ENCODE data around the gene CMTM6.
"Not testable (repeated sequence)": the region's sequence is repeated elsewhere in the genome, so short reads cannot be mapped to it uniquely, and the experiment has no call there.

CMTM6 gene

DNA sequence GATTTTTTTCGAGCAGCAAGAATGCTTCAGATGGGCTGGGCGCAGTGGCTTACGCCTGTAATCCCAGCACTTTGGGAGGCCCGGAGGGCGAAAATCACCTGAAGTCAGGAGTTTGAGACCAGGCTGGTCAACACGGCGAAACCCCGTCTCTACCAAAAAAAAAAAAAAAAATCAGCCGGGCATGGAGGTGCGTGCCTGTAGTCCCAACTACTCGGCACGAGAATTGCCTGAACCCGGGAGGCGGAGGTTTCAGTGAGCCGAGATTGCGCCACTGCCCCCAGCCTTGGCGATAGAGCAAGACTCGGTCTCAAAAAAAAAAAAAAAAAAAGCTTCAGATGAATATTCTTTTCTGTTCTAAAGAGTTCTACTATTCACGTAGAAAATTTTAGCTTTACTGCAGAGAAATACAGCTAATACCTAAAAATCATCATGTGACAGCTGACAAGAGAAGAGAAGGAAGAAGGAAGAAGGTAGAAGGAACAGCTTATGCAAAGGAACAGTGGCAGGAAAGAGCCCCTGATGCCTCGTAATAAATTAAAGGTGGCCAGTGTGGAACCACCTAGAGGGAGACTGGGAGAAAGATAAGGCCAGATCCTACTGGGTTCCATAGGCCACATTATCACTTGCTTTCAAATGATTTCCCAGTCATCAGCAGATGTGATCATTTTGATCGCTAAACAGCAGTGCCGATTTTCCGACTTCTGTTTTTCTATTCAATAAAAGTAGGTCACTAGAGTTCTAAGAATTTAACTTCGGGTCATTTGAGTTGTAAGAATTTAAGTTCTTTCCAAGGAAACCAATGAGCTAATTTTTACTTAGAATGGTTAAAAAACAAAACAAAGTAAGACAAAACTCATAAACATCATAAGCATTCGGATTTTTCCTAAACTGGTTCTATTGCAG lies 1.5 kb downstream of the CMTM6 start:
- DNase-seq (ENCODE audit: low read depth): no peak
- H3K4me3 ChIP-seq (ENCODE audit: low read depth, low read length): peak overlapping the region; percentile 86

DNA sequence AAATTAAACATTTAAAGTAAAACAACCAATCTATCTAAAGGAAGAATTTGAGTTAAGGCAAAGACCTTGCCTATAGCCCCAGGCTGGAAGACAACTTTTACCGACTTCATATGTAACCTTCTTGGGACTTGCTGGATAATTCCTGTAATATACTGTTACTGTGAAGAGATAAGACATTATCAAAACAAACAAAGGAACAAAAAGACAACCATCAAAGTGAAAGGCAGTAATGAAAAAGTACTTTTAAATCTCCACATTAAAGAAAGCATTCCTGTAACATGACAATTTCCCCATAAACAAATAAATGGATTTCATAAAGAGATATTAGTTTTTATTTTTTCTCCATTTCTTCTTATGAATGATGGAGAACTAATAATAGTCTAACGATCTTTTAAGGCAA lies 2.4 kb downstream of the CMTM6 start:
- no peak overlapping the region for H3K4me3 ChIP-seq (ENCODE audit: low read depth, low read length)
- no peak for DNase-seq (ENCODE audit: low read depth)

- no peak overlapping the region for H3K4me3 ChIP-seq (ENCODE audit: low read depth, low read length)
- DNase-seq (ENCODE audit: low read depth): no peak
Measured at GRCh38 chr3:32499585-32499984, 3.1 kb downstream of the CMTM6 start.

GRCh38 chr3:32498992-32499391 lies 3.7 kb downstream of the CMTM6 start:
- no peak overlapping the region for H3K4me3 ChIP-seq (ENCODE audit: low read depth, low read length)

GRCh38 chr3:32498252-32498651 lies 4.4 kb downstream of the CMTM6 start:
- H3K4me3 ChIP-seq (ENCODE audit: low read depth, low read length): no peak overlapping the region
- DNase-seq (ENCODE audit: low read depth): no peak

More at GRCh38 chr3:32498992-32499391, 3.7 kb downstream of the CMTM6 start:
- no peak for DNase-seq (ENCODE audit: low read depth)

DNA sequence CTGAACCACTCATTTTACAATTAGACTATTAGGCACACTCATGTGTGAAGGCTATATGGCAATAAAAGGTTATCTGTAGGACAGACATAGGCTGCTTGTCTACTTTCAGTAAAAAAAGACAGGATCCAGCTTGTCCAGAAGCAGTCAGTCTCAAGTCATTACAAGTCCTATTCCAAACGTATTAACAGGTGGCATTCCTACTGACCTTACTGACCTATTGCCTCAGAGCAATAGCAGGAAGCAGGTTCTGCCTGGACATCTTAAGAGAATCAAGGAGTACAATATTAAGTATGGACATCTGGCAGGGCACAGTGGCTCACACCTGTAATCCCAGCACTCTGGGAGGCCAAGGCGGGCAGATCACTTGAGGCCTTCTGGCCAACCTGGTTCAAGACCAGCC lies 7.0 kb downstream of the CMTM6 start:
- no peak for DNase-seq (ENCODE audit: low read depth)

DNA sequence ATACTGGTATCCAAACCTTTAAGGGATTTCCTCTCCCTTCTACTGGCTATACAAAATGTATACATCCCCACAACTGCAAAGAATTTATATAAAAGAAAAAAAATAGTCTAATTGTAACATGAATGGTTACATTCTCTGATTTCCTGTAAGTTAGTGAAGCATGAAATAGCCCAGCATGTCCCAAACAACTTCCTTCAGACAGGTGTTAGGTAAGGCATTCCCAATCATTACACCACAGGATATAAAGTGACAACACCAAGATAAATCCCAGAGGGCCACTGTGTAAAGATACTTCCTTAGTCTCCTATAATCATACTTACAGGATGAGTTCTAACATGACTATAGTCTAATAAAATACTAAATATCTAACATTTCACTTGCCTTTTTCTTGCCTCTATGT lies 7.6 kb downstream of the CMTM6 start:
- no peak overlapping the region for H3K4me3 ChIP-seq (ENCODE audit: low read depth, low read length)
- no peak for DNase-seq (ENCODE audit: low read depth)

More for the DNA sequence above, 7.0 kb downstream of the CMTM6 start:
- no peak overlapping the region for H3K4me3 ChIP-seq (ENCODE audit: low read depth, low read length)

- no peak for DNase-seq (ENCODE audit: low read depth)
- no peak overlapping the region for H3K4me3 ChIP-seq (ENCODE audit: low read depth, low read length)
Measured at GRCh38 chr3:32493437-32494414, 8.9 kb downstream of the CMTM6 start.

- no peak overlapping the region for H3K4me3 ChIP-seq (ENCODE audit: low read depth, low read length)
- no peak for DNase-seq (ENCODE audit: low read depth)
Measured at GRCh38 chr3:32492684-32493436, 9.8 kb downstream of the CMTM6 start.

- DNase-seq (ENCODE audit: low read depth): no peak
- H3K4me3 ChIP-seq (ENCODE audit: low read depth, low read length): no peak overlapping the region
Measured at GRCh38 chr3:32488474-32489008, 14.1 kb downstream of the CMTM6 start.

DNA sequence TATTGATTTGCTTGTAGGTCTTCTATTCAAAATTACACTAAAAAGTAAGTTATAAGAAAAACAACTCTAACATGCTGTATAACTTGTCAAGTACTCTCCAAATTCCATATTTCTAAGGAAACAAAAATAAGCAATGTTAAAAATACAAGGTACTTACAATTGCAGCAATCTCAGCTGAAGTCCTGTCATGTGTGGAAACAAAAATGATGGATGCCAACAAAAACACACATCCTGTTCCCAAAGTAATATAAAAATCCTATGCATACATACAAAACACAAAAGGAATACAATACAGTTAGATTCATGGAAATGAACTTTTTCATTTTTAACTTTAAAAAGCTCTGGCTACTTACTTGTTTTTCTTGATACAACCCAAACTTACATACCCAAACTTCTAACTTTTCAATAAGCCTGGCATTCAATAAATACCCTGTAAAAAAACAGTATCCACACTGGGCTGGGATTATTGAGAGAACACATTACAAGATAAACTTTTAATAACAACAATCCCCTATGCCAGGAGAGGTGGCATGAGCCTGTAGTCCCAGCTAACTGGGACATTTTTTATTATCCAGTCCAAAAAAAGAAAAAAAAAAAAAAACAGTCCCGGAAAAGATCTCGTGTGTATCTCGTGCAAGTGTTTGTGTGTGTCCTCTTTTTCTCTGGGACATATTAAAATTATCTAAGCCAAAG lies 14.7 kb downstream of the CMTM6 start:
- H3K4me3 ChIP-seq (ENCODE audit: low read depth, low read length): no peak overlapping the region
- DNase-seq (ENCODE audit: low read depth): no peak

DNA sequence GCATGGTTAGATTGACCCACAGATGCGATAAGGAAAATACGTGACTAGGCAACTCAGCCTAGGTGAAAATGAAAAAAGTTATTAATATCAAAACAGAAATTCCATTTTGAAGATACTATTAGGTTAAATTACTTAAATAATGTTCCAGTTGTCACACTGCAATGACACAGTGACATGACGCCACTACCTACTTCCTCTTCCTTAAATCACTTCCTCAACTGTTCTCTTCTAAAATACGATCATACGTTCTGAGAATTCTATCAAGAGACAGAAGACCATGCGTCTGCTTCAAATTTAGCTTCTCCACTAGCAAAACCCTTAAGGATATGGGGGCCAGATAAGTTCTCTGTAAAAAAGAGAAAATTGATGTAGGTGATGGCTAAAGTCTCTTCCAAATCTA lies 18.2 kb downstream of the CMTM6 start:
- no peak overlapping the region for H3K4me3 ChIP-seq (ENCODE audit: low read depth, low read length)
- DNase-seq (ENCODE audit: low read depth): no peak

DNA sequence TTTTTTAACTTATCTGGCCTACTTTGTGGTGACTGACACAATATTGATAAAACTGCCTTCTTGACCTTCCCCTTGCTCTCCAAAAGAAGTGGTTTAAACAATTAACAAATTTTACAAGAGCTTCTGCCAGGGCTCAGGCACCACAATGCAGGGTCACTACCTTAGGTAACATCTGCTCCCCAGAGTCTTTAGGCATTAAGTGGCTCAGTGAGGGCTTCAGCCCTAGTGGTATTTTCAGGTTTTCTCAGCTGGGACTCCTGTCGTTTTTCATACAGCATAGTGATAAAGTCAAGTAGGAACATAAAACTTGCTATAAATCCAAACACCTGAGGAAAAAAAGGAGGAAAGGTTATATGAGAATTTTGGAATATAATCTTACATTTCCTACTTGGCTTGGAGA lies 18.9 kb downstream of the CMTM6 start:
- DNase-seq (ENCODE audit: low read depth): no peak
- H3K4me3 ChIP-seq (ENCODE audit: low read depth, low read length): no peak overlapping the region

DNA sequence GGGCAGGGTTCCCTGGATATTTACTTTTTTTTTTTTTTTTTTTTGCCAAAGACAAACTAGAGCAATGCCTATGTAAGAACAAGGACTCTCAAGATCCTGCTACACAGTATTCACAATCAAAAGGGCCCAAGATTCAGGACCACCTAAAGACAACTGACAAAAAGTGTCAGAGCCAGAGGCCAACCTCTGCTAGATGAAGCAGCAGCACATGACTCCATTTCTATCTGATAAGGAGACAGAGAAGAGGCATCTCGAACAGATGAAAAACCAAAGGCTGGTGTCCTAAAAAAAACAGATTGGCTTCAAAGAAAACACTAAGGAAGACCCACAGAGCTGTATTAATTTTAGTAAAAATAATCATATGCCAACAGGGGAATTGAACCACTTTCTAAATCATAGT lies 20.0 kb downstream of the CMTM6 start:
- DNase-seq (ENCODE audit: low read depth): no peak
- no peak overlapping the region for H3K4me3 ChIP-seq (ENCODE audit: low read depth, low read length)

DNA sequence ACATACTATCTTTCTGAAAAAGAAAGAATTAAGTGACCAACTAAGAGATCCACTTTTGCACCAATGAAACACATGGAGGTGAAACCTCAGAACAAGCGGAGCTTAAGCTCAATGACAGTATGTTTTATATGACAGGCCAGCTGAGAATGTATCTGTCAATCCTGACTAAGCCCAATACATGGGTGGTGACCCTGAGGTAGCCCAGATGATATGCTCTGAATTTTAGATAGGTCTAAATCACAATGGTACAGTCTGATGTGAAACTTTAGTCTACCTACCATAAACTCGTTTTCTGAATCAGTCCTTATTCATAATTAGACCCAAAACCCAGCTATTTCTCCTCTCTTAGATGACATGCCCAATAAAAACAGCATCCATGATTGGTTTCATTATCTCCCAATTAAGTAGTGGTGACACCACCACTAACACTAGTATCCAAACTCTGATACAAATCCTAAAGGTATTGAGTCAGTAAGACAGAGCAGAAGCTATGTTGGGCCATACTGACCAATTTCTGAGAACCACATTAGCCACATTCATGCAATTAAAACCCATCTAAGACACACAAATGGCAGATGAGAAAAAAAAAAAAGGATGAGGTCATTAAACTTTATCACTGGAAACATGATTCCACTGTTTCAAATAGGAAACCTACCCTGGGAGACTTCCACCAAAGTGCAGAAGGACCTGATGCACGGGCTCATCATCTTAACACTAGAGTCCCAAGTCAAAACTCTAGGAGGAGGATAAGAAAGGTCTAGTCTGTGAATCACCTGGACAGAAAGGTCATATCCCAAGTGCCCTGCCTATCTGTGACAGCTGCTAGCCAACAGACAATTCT lies 20.6 kb downstream of the CMTM6 start:
- no peak overlapping the region for H3K4me3 ChIP-seq (ENCODE audit: low read depth, low read length)
- no peak for DNase-seq (ENCODE audit: low read depth)

- no peak for DNase-seq (ENCODE audit: low read depth)
- H3K4me3 ChIP-seq (ENCODE audit: low read depth, low read length): no peak overlapping the region
Measured at GRCh38 chr3:32480604-32481003, 22.0 kb downstream of the CMTM6 start.

- no peak overlapping the region for H3K4me3 ChIP-seq (ENCODE audit: low read depth, low read length)
- no peak for DNase-seq (ENCODE audit: low read depth)
Measured at GRCh38 chr3:32474201-32474600, 28.5 kb downstream of the CMTM6 start.

DNA sequence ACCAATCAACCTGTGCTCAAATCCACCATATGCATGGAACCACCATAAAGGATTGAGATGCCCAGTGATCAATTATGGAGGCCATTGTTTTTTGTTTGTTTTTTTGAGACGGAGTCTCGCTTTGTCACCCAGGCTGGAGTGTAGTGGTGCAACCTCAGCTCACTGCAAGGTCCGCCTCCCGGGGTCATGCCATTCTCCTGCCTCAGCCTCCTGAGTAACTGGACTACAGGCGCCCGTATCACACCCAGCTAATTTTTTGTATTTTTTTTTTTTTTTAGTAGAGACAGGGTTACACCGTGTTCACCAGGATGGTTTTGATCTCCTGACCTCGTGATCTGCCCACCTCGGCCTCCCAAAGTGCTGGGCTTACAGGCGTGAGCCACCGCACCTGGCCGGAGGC lies 30.5 kb downstream of the CMTM6 start:
- not testable (repeated sequence) for DNase-seq (ENCODE audit: low read depth); H3K4me3 ChIP-seq (ENCODE audit: low read depth, low read length)

All from skeletal muscle cell (primary cell).